Epidermal melanocyte (primary cell): ENCODE results near the gene COMMD6.
A peak's percentile ranks its signal among the peaks of the same experiment; 100 is the strongest.
"Not testable (repeated sequence)": the region's sequence is repeated elsewhere in the genome, so short reads cannot be mapped to it uniquely, and the experiment has no call there.

Source experiments
- DNase-seq: peaks from one replicate; pipeline ENCODE4 v3.0.0; 2011; ENCODE audit warnings: low spot score; ENCODE audit not compliant: insufficient read length

COMMD6 gene

DNA sequence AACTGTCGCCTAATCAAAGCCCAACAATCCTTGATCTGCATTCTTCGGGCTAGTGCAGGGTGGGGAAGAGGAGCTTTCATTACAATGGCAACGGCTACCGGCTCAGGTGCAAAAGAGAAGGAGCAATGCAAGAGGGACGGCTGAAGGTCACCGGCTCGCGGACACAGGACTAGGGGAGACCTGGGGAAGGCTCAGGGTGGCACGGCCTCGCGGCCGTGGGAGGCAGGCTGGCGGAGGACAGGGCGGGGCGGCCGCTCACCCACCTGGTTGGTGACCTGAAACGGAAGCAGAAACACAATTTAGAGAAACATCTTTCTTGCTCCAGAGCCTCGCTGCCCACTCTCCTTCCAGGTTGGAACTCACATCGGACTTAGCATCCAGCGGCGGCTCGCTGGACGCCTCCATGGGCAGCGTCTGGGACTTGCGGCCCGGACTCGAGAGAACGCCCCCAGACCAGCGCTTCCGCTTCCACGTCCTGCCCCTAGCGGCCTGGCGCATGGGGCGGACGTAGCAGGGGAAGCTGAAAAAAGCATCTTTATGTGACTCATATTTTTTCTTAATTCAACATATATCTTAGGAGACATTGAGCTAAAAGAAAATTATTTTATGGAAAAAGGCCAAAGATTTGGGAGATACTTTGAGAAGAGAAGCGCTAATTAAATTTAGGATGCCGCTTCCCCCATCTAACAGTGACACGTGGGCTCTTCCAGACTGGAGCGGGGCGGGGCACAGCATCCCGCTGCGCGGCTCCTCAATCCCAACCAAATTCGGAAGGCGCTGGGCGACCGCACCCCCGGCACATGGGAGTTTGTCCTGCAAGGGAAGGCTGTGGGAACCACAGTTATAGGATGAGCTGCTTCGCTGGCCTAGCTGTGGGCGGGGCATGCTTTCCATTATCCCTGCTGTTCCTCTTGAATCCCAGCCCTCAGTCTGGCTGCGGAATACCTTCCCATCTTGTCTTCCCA, at the start of gene COMMD6:
Gene COMMD6 (minus strand): TSS at position 441 of the 965 bp plus-strand sequence. CDS start 36 bp downstream, at position 405.
- peak; percentile 78 for DNase-seq

DNA sequence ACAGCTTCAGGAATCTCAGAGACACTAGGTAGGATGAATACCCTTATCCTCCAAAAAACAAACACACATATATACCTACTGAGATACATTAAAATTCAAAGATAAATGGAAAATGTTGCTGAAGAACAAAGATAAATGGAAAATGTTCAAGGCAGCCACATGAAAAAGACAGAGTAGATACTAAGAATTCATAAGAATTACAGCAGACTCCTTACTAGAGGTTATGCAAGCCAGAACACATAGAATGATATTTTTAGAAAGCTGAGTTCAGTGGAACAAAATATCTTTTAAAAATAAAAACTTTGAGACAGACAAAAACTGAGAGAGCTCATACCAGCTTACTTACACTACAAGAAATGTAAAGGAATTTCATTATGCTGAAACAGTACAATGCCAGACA, 47.5 kb upstream of the COMMD6 start:
- DNase-seq: no peak

DNA sequence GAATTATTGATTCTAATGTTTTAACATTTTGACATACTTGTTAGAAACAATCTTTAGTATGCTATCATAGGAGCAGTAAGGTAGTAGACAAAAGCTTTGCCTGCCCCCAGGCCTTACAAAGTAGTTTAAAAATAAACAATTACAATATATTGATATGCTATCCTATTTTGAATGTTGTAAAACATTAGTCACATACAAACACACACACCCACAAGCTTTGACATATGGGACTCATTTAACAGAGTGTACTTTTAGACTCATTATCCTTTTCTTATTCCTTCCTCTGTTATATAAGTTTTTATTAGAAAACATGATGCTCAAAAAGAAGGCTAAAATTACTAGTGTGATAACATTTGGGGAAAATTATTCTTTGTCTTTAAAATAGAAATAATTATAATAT, 45.5 kb upstream of the COMMD6 start:
- no peak for DNase-seq

DNA sequence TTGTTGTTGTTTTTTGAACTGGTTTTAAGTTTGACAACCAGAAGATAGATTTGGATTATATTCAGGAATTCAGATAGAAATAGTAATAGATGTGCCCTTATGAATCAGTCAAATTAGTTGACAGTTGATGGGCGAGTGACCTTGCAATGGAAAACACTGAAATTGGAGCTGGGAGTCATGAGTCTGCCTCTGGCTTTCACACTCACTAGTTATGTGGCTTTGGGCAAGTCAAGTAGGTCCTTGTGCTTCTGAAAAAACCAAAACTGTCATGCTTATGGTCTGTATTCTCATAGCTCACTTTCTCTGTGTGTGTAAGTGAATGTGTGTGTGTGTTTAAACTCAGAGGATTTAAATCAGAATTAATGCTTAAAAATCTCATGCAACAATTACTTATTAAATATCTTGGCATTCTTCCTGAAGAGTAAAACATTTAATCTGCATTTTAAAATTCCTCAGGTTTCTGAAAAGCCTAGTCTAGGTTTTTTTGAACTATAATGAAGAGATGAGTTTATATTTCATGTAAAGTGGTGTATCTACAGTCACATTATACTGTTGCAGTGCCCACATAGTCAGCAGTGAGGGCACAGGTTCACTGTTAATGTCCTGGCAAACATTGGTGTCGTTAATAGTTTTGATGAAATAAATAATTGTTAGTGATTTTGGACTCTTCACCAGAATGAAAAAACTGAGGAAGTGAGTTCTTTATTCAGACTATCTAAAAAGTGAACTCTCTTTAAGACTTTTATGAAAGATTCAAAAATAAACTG, 44.4 kb upstream of the COMMD6 start:
- no peak for DNase-seq

DNA sequence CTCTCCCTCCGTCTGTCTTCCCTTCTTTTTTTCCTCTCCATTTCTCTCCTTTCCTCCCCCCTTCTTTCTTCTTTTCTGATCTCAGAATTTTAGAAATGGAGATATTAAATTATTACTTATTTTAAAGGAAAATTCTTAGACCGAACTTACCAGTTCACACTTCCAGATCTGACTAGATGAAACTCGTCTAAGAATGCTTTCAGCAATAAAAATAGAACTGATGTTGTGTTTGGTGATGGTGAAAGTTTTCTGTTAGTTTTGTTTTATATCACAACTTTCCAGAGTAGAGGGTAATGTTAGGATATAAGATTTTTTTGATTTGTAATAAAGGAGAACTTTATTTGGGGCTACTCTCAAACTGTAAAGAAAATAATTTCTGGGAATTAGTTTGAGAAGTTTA, 41.9 kb upstream of the COMMD6 start:
- DNase-seq: no peak

DNA sequence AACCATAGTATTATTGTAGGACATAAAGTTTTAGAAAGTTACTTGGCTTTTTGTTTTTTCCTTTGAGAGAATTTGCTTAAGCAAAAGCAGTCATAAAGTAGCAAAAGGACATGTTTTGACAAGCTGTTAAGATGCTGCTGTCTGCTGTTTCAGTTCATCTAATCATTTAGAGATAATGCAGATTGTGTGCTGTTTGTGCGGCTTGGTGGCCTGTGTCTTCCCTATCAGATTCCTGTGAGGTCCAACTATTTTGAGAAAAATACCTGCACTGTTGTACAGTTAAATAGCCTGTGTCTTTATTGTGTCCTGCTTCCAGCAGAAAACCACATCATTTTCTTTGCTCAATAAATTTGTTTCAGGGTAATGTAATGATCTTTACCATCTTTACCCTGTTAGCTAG, 31.9 kb upstream of the COMMD6 start:
- no peak for DNase-seq

DNA sequence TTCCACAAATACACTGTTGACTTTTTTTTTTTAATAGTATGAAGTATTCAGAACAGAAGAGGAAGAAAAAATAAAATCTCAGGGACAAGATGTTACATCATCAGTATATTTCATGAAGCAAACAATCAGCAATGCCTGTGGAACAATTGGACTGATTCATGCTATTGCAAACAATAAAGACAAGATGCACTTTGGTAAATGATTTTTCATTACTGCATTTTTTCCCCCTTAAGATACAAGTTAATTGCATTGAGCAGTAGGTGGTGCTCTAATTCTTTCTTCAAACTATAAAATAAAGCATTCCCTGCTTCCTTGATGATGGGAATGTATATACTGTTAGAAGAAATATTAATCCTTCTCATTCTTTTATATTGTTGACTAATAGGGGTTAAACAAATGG, 29.0 kb upstream of the COMMD6 start:
- DNase-seq: peak; percentile 32

DNA sequence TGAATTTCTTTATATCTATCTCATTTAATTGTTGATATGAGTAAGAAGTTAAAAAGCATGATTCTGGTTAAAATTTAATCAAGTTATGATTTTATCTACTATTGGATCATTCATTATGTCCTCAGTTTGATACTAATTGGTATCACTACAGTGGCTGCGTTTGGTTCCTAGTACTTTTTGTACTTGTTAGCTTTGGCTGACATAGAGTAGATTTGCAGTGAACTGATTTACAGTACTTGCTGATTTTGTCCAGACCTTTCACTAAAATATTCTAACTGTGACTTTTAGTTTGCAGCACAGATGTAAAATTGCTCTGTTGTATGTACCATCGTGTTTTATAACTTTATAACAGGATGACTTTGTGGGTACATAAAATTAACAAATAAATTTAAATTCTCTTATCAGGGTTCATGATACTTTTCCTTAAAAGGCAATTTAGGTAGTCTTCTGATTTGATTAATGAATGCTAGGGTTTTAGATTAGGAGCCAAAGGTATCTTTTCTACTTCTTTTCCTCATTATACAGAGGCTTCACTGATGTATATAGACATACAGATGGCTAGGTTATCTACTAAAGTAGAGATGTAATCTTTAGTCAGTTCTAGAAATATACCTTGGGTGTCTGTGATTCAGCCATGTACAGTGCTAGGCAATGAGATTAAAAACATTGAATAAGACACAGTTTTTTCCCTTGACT, 20.7 kb upstream of the COMMD6 start:
- no peak for DNase-seq

DNA sequence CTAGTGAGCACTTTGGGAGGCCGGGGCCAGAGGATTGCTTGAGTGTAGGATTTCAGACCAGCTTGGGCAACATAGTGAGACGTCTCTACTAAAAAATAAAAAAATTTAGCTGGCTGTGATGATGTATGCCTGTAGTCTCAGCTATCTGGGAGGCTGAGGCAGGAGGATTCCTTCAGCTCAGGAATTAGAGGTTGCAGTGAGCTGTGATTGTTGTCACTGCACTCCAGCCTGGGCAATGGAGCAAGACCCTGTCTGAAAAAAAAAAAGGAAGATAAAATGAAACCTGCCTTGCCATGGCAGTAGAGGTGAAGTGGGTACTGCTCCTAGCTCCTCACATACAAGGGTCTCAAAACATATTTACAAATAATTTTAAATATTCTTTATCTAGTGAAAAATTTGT, 19.3 kb upstream of the COMMD6 start:
- DNase-seq: no peak

DNA sequence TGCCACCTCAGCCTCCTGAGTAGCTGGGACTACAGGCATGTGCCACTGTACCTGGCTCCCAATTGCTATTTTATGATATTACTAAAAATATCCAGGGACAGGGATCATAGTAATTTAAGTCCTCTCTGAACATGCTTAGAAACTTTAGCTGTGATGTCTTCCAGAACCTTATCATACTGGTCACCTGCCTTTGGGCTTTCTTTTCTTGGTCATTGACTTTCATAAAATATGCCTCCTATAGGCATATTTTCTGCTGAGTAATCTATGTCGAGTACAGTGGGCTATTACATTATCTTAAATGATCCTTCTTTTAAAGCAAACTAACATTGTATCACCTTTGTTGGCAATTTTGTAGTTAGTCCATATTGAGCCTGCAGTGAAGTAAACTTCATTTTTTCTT, 18.2 kb upstream of the COMMD6 start:
- DNase-seq: no peak

DNA sequence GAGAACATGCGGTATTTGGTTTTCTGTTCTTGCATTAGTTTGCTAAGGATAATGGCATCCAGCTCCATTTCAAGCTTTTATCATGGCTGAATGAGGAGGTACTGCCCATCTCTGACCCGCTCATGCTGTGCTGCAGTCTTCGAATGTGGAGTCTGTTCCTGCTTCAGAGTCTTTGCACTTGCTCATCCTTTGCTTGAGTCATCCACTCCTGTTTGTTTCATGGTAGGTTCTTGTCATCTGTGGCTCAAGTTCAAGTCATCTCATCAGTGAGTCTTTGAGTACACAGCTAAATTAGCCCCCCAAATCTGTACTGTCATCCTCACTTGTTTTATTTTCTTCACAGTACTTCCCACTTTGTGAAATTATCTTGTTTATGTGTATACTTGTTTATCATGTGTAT, 17.3 kb upstream of the COMMD6 start:
- DNase-seq: no peak

DNA sequence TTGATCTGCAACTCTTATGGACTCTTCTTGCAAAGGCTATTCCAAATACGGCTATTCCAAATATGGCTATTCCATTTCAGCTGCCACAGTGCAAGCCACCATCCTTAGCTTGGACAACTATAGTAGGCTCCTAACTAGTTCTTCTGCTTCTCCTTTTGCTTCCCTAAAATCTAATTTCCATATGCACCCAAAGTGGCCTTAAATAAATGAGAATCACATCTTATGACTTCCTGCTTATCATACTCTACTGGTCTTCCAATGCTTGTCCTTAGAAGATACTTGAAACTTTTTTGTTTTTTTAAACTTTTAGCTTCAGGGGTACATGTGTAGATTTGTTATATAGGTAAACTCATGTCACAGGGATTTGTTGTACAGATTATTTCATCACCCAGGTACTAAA, 16.8 kb upstream of the COMMD6 start:
- no peak for DNase-seq

DNA sequence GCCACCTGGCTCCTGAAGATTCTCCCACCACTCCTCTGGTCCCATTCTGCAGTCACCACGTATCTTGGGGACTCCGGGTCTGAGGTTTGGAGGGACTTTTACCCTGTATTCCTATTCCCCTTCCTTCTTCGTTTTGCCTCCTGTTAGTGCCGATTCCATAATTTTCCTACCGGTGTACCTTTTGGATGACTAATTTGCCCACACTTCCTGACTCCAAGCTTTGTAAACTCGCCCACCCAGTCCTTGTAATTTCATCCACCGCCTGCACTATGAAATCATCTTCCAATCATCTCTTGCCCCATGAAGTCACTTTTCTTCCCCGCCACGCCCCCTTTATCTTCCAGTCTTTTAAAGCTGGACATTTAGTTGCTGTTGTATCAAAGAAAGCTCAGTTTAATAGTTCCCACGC, 12.5 kb upstream of the COMMD6 start:
- peak; percentile 28 for DNase-seq

DNA sequence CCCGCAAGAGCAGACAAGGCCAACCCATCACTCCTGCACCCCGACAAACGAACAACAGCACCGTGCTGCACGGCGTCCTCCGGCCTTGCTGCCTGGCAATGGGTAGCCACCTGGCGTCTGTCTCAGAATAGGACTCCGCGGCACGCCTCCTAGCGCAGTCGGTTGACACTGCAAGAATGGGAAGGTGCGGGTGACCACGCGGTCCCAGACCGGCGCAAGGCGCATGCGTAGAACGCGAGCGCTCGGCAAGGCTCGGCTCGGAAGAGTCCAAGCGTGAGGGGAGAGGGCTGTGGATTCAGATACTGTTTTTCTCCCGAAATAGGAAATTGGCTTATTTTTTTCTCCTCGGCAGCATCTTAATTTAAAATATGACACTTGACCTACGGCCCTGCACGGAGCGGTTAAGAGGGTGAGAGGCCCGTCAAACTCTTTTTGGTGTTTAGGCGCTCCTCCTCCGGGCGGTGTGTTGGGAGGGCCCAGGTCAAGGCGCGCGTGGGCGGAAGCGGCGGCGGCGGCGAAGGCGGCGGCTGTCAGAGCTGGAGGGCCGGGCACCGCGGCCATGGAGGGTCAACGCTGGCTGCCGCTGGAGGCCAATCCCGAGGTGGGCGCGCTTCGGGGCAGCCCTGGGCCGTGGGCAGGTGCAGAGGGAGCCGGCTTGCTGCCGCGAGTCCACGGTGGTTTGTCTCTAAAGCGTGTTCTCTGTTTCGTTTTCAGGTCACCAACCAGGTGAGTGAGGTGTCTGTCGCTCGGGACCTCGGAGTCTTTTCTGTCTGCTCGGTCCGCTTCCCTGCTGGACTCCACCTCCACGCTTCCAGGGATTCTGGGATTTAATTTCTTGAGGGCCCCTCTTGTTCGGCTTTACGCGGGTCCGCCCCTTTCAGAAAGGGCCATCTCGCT, 11.9 kb upstream of the COMMD6 start, which contains the start of gene UCHL3:
Gene UCHL3 (plus strand): TSS at position 530 of the 897 bp plus-strand sequence. CDS start 30 bp downstream, at position 560.
- DNase-seq: peak; percentile 88

DNA sequence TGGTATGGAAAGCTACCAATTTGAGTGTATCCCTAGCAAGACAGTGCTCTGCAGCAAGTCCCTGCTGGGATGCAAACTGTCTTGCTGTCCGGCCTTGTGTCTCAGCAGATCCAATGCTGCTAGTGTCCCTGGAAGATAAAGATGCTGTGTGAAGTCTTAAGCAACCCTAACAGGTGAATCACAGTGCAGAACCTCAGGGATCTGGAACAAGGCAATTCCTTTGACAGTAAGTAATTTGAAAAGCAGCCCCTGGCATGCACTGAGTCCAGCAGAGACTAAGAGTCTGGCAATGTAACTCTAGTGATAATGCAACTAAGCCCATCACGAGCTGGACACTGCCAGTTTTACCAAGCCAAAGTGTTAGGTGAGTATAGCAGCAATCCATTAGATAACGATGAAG, 10.3 kb upstream of the COMMD6 start:
- DNase-seq: no peak

DNA sequence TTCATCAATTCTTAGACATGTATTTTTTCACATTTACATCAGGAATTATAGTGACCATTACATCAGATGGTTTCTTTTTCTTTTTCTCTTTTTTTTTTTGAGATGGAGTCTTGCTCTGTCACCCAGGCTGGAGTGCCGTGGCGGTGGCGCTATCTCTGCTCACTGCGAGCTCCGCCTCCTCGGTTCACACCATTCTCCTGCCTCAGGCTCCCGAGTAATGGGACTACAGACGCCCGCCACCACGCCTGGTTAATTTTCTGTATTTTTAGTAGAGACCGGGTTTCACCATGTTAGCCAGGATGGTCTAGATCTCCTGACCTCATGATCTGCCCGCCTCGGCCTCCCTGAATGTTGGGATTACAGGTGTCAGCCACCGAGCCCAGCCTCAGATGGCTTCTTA, 7.7 kb upstream of the COMMD6 start:
- not testable (repeated sequence) for DNase-seq

DNA sequence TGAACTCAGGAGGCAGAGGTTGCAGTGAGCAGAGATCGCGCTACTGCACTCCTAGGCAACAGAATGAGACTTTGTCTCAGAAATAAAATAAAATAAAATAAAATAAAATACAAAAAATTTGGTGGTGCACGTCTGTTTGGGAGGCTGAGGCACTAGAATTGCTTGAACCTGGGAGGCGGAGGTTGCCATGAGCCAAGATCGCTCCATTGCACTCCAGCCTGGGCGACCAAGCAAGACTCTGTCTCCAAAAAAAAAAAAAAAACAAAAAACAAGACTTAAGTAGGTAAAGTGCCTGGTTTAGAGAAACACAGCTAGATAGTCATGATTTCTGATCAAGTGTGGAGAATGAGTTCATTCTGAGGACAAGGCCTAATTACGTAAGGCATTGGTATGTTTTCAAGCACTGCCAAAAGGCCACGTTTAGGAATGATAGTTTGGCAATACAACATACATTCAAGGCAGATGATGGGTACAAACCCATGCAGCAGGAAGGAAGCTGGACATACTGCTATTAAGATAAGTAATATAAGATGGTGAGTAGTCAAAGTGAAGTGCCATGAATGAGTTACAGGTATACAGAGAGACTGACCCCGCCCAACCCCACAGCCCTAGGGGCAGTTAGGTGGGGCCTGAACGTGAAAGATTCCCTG, 7.2 kb upstream of the COMMD6 start:
- no peak for DNase-seq

DNA sequence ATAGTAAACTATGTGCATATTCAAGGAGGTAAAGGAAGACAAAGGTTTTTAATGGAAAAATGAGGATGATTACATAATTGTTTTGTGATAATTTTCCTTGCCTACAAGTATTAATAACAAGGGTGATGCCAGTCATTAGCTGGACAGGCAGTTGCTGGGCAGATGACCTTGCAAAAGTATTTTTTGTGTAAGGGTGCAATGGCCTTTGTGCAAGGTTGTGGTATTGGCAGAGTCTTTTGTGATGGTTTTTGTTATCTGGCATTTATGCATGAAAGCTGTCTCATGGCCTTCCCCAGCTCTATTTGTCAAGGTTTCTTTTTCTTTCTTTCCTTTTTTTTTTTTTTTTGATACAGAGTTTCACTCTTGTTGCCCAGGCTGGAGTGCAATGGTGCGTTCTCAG, 4.3 kb upstream of the COMMD6 start:
- no peak for DNase-seq

DNA sequence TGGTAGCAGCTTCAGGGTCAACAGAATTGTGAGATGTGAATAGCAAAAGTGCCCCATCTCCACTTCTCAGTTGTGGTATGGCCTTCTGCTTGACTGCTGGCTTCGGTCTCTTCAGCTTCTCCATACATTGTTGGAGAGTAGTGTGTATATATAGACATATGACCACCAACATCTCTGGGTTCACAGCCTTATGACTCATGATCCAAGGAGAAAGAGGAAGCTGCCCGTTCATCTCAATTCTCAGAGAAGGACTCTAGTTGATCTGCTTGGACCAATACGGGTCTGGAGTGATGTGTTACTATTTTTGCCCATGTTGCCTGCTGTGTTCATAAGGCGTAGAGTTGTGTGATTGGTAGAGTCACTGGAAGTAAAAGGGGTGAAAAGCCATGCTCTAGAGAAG, 3.6 kb upstream of the COMMD6 start:
- no peak for DNase-seq

DNA sequence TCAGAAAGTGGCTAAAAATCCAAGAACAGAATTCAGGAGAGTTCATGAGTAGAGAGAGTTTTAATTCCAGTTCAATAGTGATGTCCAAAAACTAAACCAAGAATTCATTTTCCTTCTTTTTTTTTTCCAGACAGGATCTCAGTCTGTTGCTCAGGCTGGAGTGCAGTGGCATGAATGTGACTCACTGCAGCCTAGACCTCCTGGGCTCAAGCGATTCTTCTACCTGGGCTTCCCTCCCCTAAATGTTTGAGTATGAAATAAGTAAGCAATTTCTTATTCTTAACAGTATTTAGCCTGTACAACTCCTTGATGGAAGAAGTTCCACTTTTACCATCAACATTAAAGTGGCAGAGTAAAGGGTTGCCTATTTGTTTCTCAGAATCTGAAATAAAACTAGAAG, 3.8 kb downstream of the COMMD6 start:
- no peak for DNase-seq
